Activated effector memory CD4-positive, alpha-beta T cell treated with Interleukin-2 at 50 U/mL for 16 hours (primary cell): ENCODE measurements around the gene SALL2.
"Not testable (repeated sequence)": the region's sequence is repeated elsewhere in the genome, so short reads cannot be mapped to it uniquely, and the experiment has no call there.

ENCODE experiments used
- DNase-seq: peaks from one replicate; pipeline ENCODE4 v3.0.0-alpha.2; 2020

The SALL2 gene

GRCh38 chr14:21525962-21526671 is at the start of gene SALL2:
Gene SALL2, minus strand, starts transcription at chr14:21526346. Its CDS starts 219 bp downstream, at chr14:21526127.
- peak; percentile 41 for DNase-seq

GRCh38 chr14:21575661-21576060 is 49.5 kb upstream of the SALL2 start:
- no peak for DNase-seq

GRCh38 chr14:21572604-21573003 is 46.5 kb upstream of the SALL2 start:
- DNase-seq = no peak

GRCh38 chr14:21558703-21559170 is 32.6 kb upstream of the SALL2 start:
- no peak for DNase-seq

- DNase-seq = peak; percentile 46
Measured at GRCh38 chr14:21557084-21557901, 31.1 kb upstream of the SALL2 start.

- no peak for DNase-seq
Measured at GRCh38 chr14:21556378-21557083, 30.4 kb upstream of the SALL2 start.

- no peak for DNase-seq
Measured at GRCh38 chr14:21553266-21553665, 27.1 kb upstream of the SALL2 start.

- DNase-seq = not testable (repeated sequence)
Measured at GRCh38 chr14:21544588-21544987, 18.4 kb upstream of the SALL2 start.

- no peak for DNase-seq
Measured at GRCh38 chr14:21543963-21544362, 17.8 kb upstream of the SALL2 start.

- no peak for DNase-seq
Measured at GRCh38 chr14:21543521-21543960, 17.4 kb upstream of the SALL2 start.

- DNase-seq = no peak
Measured at GRCh38 chr14:21541413-21542074, 15.4 kb upstream of the SALL2 start.

- DNase-seq = no peak
Measured at GRCh38 chr14:21539189-21539940, 13.2 kb upstream of the SALL2 start.

GRCh38 chr14:21537090-21537424 is 10.9 kb upstream of the SALL2 start:
- no peak for DNase-seq

- DNase-seq = no peak
Measured at GRCh38 chr14:21536418-21537089, 10.4 kb upstream of the SALL2 start.

- no peak for DNase-seq
Measured at GRCh38 chr14:21535545-21536417, 9.6 kb upstream of the SALL2 start.

GRCh38 chr14:21534576-21534975 is 8.4 kb upstream of the SALL2 start:
- DNase-seq = no peak

GRCh38 chr14:21533294-21533693 is 7.1 kb upstream of the SALL2 start:
- DNase-seq = no peak

- DNase-seq = no peak
Measured at GRCh38 chr14:21529515-21529914, 3.4 kb upstream of the SALL2 start.

GRCh38 chr14:21528381-21529348 is 2.5 kb upstream of the SALL2 start:
- no peak for DNase-seq
